ENCODE measurements around the gene ZNF793.

The ZNF793 gene

DNA sequence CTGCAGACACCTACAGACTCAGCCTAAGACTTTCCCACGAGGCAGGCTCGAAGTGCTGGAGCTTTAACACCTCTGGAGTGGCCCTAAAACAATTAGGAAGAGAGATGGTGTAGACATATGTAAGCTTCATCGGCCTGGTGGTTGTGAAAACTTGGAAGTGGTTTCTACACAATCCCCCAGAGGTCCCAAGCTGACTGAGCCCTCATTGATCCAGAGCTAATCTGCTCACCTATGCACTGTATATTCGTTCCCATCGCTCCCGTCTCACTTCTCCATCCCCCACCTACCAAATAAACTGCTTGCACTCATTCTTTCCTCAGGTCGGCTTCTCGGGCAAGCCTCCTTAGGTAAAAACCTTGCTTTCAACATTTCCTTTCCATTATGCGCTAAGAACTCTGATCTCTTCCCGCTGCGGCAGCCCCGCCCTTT, 767 bp upstream of the ZNF793 start:
- TF ChIP-seq, protein P1, sequence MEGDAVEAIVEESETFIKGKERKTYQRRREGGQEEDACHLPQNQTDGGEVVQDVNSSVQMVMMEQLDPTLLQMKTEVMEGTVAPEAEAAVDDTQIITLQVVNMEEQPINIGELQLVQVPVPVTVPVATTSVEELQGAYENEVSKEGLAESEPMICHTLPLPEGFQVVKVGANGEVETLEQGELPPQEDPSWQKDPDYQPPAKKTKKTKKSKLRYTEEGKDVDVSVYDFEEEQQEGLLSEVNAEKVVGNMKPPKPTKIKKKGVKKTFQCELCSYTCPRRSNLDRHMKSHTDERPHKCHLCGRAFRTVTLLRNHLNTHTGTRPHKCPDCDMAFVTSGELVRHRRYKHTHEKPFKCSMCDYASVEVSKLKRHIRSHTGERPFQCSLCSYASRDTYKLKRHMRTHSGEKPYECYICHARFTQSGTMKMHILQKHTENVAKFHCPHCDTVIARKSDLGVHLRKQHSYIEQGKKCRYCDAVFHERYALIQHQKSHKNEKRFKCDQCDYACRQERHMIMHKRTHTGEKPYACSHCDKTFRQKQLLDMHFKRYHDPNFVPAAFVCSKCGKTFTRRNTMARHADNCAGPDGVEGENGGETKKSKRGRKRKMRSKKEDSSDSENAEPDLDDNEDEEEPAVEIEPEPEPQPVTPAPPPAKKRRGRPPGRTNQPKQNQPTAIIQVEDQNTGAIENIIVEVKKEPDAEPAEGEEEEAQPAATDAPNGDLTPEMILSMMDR (IDR thresholded peaks at IDR 0.05) = no peak
- peak overlapping the region; percentile 87 to 98 for H3K27ac ChIP-seq
- no peak for DNase-seq
- peak overlapping the region; percentile 70 to 80 for H3K4me3 ChIP-seq
- no peaks in the 10 kb centered on the region for H3K27me3 ChIP-seq
- H3K4me1 ChIP-seq = peaks cover 0 to 19% (median 3%) of the 10 kb centered on the region in 4 donors
- peaks cover 0 to 18% (median 4%) of the 10 kb centered on the region in 3 donors for H3K36me3 ChIP-seq
- no peaks in the 10 kb centered on the region for H3K9me3 ChIP-seq
- intact Hi-C loops (cut with DNase I; ENCODE audit: low total_unique reads) = loop anchor here (5.0 kb wide), 1 partner anchor 146 kb away; no protein-coding TSS in a partner anchor

DNA sequence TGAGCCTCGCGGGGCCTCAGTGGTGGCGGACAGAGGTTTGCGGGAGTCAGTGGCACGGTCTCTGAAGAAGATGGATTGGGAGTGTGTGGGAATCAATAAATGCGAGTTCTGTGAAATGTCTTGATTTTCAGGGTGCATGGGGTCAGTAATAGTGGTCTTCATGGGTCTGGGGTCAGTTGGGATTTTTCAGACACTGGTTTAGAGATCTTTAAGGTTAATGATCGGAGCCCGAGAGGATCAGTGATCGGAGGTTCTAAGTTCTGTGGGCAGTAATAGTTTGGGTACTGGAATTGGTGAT, 377 bp downstream of the ZNF793 start:
- TF ChIP-seq, protein P1 (IDR thresholded peaks at IDR 0.05) = no peak
- peaks cover 0 to 19% (median 3%) of the 10 kb centered on the region in 4 donors for H3K4me1 ChIP-seq
- peaks cover 11 to 30% (median 16%) of the 10 kb centered on the region in 3 donors for H3K36me3 ChIP-seq
- H3K9me3 ChIP-seq = peaks cover 0 to 7% (median 0%) of the 10 kb centered on the region in 3 donors
- intact Hi-C loops (cut with DNase I; ENCODE audit: low total_unique reads) = loop anchor here (5.0 kb wide), 1 partner anchor 145 kb away; no protein-coding TSS in a partner anchor
- H3K4me3 ChIP-seq = peak overlapping the region; percentile 70 to 80
- no peak for DNase-seq
- no peaks in the 10 kb centered on the region for H3K27me3 ChIP-seq
- peak overlapping the region; percentile 87 to 98 for H3K27ac ChIP-seq

DNA sequence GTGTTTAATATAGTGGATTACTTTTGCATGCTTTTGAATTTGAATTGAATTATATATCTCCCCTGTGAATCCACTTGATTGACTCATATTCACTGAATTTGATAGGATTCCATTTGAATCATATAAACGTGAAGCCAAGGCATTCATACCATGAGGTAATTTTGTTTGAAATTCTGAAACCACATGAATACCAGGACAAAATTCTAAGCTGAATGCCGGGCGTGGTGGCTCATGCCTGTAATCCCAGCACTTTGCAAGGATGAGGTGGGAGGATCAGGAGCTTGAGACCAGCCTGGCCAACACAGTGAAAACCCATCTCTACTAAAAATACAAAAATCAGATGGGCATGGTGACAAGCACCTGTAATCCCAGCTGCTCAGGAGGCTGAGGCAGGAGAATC, 4.4 kb downstream of the ZNF793 start:
- TF ChIP-seq, protein P1 (IDR thresholded peaks at IDR 0.05) = no peak
- Histone ChIP-seq H3K36me3 (peaks cover 47 to 67% (median 54%) of the 10 kb centered on the region in 3 donors), H3K4me3 (no peak overlapping the region)

DNA sequence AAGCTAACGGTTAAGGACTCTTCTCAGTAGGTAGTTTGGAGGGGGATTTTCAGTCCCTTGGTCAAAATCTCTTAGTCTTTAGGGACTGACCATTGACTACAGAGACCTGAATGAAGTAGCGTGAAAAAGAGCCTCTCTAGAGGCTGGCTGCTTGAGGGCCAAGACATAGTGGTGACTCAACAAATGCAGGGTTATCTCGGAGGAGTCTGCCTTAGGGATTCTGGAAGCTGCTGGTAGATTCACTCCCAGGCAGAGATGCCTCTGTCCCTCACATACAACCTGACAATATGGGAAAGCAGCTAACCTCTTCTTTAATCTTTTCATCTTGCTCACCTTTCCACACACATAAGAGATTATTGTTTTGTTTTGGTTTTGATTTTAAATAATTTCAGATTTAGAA, 5.1 kb downstream of the ZNF793 start:
- intact Hi-C loops (cut with DNase I; ENCODE audit: low total_unique reads) = no loop called here

More for the DNA sequence above, 4.4 kb downstream of the ZNF793 start:
- Histone ChIP-seq H3K4me1 (peaks cover 0 to 10% (median 0%) of the 10 kb centered on the region in 4 donors), H3K27ac (no peak overlapping the region), H3K27me3 (no peaks in the 10 kb centered on the region), H3K9me3 (peaks cover 0 to 19% (median 0%) of the 10 kb centered on the region in 3 donors)
- DNase-seq = no peak
- intact Hi-C loops (cut with DNase I; ENCODE audit: low total_unique reads) = no loop called here

DNA sequence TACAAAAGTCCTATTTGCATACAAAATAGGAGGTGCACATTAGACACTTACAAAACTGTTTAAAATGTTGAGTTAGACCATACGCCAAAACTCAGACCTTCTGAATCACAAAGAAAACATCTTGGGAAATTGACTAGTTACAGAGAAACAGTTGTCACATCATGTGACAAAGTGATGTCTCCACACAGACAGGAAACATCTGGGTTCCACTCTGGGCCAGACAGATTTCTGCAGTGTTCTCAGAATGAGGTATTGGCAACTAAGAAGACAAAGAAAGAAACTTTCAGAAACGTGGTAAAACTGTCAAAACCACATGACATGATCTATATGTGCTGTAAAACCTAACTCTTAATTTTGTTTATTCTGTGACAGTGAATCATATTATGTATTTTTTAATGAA, 6.7 kb downstream of the ZNF793 start:
- H3K27ac ChIP-seq = no peak overlapping the region
- H3K27me3 ChIP-seq = no peaks in the 10 kb centered on the region
- intact Hi-C loops (cut with DNase I; ENCODE audit: low total_unique reads) = no loop called here
- H3K4me1 ChIP-seq = no peaks in the 10 kb centered on the region
- DNase-seq = no peak
- H3K9me3 ChIP-seq = peaks cover 0 to 36% (median 0%) of the 10 kb centered on the region in 3 donors
- no peak overlapping the region for H3K4me3 ChIP-seq
- peaks cover 68 to 90% (median 73%) of the 10 kb centered on the region in 3 donors for H3K36me3 ChIP-seq
- TF ChIP-seq, protein P1 (IDR thresholded peaks at IDR 0.05) = no peak

More for the DNA sequence above, 5.1 kb downstream of the ZNF793 start:
- H3K27me3 ChIP-seq = no peaks in the 10 kb centered on the region
- no peak overlapping the region for H3K27ac ChIP-seq
- peaks cover 0 to 10% (median 0%) of the 10 kb centered on the region in 4 donors for H3K4me1 ChIP-seq
- TF ChIP-seq, protein P1 (IDR thresholded peaks at IDR 0.05) = no peak
- H3K9me3 ChIP-seq = peaks cover 0 to 21% (median 0%) of the 10 kb centered on the region in 3 donors
- DNase-seq = no peak
- H3K4me3 ChIP-seq = no peak overlapping the region
- H3K36me3 ChIP-seq = peaks cover 53 to 74% (median 61%) of the 10 kb centered on the region in 3 donors
